Activated naive CD8-positive, alpha-beta T cell treated with anti-CD3 and anti-CD28 coated beads, Interleukin-2, amount 50 U/mL, for 24 hours (primary cell): Measurements from ENCODE around the gene SH3GLB1.
A peak's percentile ranks its signal among the peaks of the same experiment; 100 is the strongest.
"Not testable (repeated sequence)": the region's sequence is repeated elsewhere in the genome, so short reads cannot be mapped to it uniquely, and the experiment has no call there.

ENCODE experiments used
- ATAC-seq: fragments of 150-1000 bp; cut with Tn5 transposase; one replicate; pipeline ENCODE4 v1.10.0; 2021
- DNase-seq: peaks from one replicate; pipeline ENCODE4 v3.0.0; 2021
- H3K27ac Mint-ChIP-seq: one replicate; pipeline ENCODE4 v1.8.0; 2021; ENCODE audit warnings: mild to moderate bottlenecking, mixed read lengths
- H3K27me3 Mint-ChIP-seq: one replicate; pipeline ENCODE4 v1.8.0; 2021; ENCODE audit warnings: mixed read lengths
- H3K36me3 Mint-ChIP-seq: one replicate; pipeline ENCODE4 v1.8.0; 2021; ENCODE audit warnings: low read depth, mixed read lengths
- H3K4me1 Mint-ChIP-seq: one replicate; pipeline ENCODE4 v1.8.0; 2021; ENCODE audit warnings: mixed read lengths
- H3K4me3 Mint-ChIP-seq: one replicate; pipeline ENCODE4 v1.8.0; 2021; ENCODE audit warnings: mild to moderate bottlenecking, moderate library complexity, mixed read lengths
- H3K9me3 Mint-ChIP-seq: one replicate; pipeline ENCODE4 v1.8.0; 2021; ENCODE audit warnings: mixed read lengths

SH3GLB1 gene

GRCh38 chr1:86704458-86704971 lies at the start of gene SH3GLB1:
SH3GLB1 (plus strand) TSS chr1:86704576; CDS start chr1:86704900, 324 bp downstream.
- H3K27me3 Mint-ChIP-seq, result no peaks in the 10 kb centered on the region
- peak within 1 kb of the TSS; percentile 90 for H3K4me3 Mint-ChIP-seq
- DNase-seq (peak; percentile 94), ATAC-seq (peak; percentile 93)
- peaks cover 8% of the 10 kb centered on the region for H3K36me3 Mint-ChIP-seq
- H3K27ac Mint-ChIP-seq, result peak within 1 kb of the TSS; percentile 95
- peaks cover 48% of the 10 kb centered on the region for H3K4me1 Mint-ChIP-seq
- H3K9me3 Mint-ChIP-seq, result no peaks in the 10 kb centered on the region

GRCh38 chr1:86658381-86658780 lies 46.0 kb upstream of the SH3GLB1 start:
- not testable (repeated sequence) for H3K27ac Mint-ChIP-seq, H3K27me3 Mint-ChIP-seq, H3K4me1 Mint-ChIP-seq, ATAC-seq, DNase-seq, H3K9me3 Mint-ChIP-seq, H3K4me3 Mint-ChIP-seq, H3K36me3 Mint-ChIP-seq

DNA sequence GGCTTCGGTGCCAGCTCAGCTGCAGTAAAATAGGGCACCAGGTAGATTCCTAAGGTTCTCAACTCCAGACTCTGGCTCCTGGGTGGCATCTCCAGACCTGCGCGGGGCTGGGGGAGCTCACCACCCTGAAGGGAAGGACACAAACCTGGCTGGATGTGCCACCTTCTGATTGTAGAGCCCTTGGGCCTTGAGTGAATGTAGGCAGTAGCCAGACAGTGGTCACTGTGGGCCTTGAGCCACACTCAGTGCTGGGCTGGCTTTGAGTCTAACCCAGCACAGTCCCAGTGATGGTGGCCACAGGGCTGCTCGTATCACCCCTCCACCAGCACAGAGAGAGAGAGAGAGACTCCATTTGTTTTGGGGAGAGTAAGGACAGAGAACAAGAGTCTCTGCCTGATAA lies 38.0 kb upstream of the SH3GLB1 start:
- no peaks in the 10 kb centered on the region for H3K4me1 Mint-ChIP-seq
- peaks cover 14% of the 10 kb centered on the region for H3K9me3 Mint-ChIP-seq
- DNase-seq, result no peak
- ATAC-seq, result no peak
- no peak overlapping the region for H3K4me3 Mint-ChIP-seq
- H3K36me3 Mint-ChIP-seq, result peaks cover 2% of the 10 kb centered on the region
- H3K27ac Mint-ChIP-seq, result no peak overlapping the region
- H3K27me3 Mint-ChIP-seq, result peaks cover 2% of the 10 kb centered on the region

- no peaks in the 10 kb centered on the region for H3K9me3 Mint-ChIP-seq
- H3K4me3 Mint-ChIP-seq, result no peak overlapping the region
- no peaks in the 10 kb centered on the region for H3K27me3 Mint-ChIP-seq
- no peak for ATAC-seq
- no peaks in the 10 kb centered on the region for H3K4me1 Mint-ChIP-seq
- H3K36me3 Mint-ChIP-seq, result no peaks in the 10 kb centered on the region
- H3K27ac Mint-ChIP-seq, result no peak overlapping the region
- DNase-seq, result no peak
These were observed 16.8 kb upstream of the SH3GLB1 start for GRCh38 chr1:86687595-86687994.

DNA sequence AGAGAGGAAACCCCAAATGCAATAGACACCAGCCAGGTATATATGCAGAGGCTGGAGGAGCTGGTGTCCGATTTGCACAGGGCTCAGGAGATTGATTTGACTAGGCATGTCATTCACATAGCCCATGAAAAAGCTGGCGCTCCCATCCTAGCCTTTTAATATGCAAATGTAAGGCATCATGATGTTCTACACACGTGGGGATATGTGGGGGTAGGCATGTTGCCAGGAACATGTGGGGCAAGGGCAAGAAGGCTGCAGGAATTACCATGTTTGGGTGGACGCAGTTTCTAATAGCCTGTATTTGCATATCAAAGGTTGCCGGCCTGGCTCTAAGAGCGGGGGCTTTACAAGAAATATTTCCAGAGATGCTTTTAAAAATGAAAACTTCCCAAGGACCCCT lies 11.7 kb upstream of the SH3GLB1 start:
- H3K27me3 Mint-ChIP-seq, result no peaks in the 10 kb centered on the region

GRCh38 chr1:86695400-86695799 lies 9.0 kb upstream of the SH3GLB1 start:
- H3K4me1 Mint-ChIP-seq, result no peaks in the 10 kb centered on the region
- H3K9me3 Mint-ChIP-seq, result no peaks in the 10 kb centered on the region
- H3K27ac Mint-ChIP-seq, result no peak overlapping the region
- no peak for DNase-seq
- no peak for ATAC-seq
- H3K27me3 Mint-ChIP-seq, result no peaks in the 10 kb centered on the region
- no peak overlapping the region for H3K4me3 Mint-ChIP-seq
- H3K36me3 Mint-ChIP-seq, result no peaks in the 10 kb centered on the region

More for the DNA sequence above, 11.7 kb upstream of the SH3GLB1 start:
- no peak overlapping the region for H3K27ac Mint-ChIP-seq
- DNase-seq, result no peak
- H3K4me1 Mint-ChIP-seq, result no peaks in the 10 kb centered on the region
- no peaks in the 10 kb centered on the region for H3K36me3 Mint-ChIP-seq
- H3K4me3 Mint-ChIP-seq, result no peak overlapping the region
- H3K9me3 Mint-ChIP-seq, result no peaks in the 10 kb centered on the region
- ATAC-seq, result no peak

DNA sequence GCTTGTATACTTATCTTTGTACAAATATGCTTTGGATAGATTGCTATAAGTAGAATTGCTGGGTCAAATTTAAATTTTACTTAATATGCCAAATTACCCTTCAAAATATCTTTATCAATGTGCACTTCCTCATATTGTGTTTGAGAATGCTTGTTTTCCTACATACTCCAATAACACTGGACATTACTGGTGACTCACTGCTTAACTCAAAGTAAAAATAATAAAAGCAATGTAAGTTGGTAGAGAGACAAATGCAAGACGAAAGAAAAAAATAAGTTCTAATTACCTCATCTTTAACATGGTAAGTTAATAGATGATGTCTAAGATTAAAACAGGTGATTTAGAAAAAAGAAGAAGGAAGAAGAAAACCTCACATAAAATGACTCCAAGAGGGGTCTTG lies 7.9 kb upstream of the SH3GLB1 start:
- ATAC-seq, result no peak

DNA sequence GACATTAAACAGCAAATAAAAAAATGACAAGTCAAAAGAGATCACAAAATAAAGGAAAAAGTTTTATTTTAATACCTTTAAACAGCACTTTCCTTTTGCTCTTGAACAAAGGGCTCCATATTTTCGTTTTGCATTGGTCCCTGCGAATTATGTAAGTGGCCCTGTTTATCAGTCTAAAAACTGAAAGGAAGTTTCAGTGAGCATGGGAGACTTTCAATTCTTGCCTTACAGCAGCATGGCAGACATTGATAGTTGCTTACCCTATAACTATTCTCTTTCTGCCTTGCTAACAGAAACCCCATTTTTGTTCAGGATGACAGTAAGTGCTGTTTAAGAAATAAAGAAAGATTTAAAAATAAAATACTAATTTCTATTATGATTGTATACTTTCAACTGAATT lies 5.2 kb upstream of the SH3GLB1 start:
- Mint-ChIP-seq H3K36me3 (peaks cover 2% of the 10 kb centered on the region), H3K9me3 (no peaks in the 10 kb centered on the region), H3K4me1 (peaks cover 14% of the 10 kb centered on the region), H3K27ac (no peak overlapping the region), H3K4me3 (no peak overlapping the region), H3K27me3 (no peaks in the 10 kb centered on the region)
- no peak for DNase-seq
- no peak for ATAC-seq

More for the DNA sequence above, 7.9 kb upstream of the SH3GLB1 start:
- H3K4me1 Mint-ChIP-seq, result no peaks in the 10 kb centered on the region
- no peak for DNase-seq
- no peaks in the 10 kb centered on the region for H3K36me3 Mint-ChIP-seq
- no peaks in the 10 kb centered on the region for H3K9me3 Mint-ChIP-seq
- no peak overlapping the region for H3K4me3 Mint-ChIP-seq
- no peaks in the 10 kb centered on the region for H3K27me3 Mint-ChIP-seq
- H3K27ac Mint-ChIP-seq, result no peak overlapping the region

DNA sequence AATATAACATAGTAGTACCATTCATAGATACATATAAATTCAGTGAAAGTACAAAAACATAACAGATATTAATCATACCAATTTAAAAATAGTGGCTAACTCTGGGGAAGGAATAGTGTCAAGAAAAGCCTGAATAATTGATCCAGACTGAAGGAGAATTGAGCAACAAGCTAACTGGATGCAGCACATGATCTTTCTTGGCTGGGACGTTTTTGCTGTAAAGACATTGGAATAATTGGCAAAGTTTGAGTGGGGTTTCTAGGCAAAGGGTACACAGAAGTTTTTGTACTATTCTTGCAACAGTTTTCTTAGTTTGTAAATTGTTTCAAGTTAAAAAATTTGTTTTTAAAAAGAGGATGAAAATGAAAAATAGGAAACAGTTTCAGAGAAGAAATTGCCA lies 2.6 kb upstream of the SH3GLB1 start:
- no peaks in the 10 kb centered on the region for H3K9me3 Mint-ChIP-seq
- H3K27me3 Mint-ChIP-seq, result no peaks in the 10 kb centered on the region
- no peak for ATAC-seq
- no peak overlapping the region for H3K27ac Mint-ChIP-seq
- no peak for DNase-seq
- peaks cover 24% of the 10 kb centered on the region for H3K4me1 Mint-ChIP-seq
- H3K4me3 Mint-ChIP-seq, result no peak overlapping the region
- H3K36me3 Mint-ChIP-seq, result peaks cover 3% of the 10 kb centered on the region

DNA sequence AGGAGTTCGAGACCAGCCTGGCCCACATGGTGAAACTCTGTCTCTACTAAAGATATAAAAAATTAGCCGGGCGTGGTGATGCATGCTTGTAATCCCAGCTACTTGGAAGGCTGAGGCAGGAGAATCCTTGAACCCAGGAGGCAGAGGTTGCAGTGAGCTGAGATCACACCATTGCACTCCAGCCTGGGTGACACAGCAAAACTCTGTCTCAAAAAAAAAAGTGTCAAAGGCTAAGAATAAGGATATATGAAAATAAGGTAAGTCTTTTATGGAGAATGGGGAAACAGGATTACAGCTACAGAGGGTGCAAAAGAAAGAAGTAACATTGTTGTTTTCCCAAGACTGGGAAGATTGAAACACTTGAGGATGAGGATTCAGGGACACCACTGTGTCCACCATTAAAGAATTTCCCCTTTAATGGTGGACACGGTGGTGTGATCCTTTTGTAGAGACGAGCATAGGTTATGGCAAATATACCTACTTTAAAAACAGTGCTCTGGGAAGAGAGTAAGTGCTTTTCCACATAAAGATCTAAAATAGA lies 1.4 kb upstream of the SH3GLB1 start:
- Mint-ChIP-seq H3K4me1 (peaks cover 36% of the 10 kb centered on the region), H3K4me3 (peak overlapping the region; percentile 90), H3K27ac (peak overlapping the region; percentile 95)
- not testable (repeated sequence) for ATAC-seq, H3K36me3 Mint-ChIP-seq, H3K27me3 Mint-ChIP-seq, DNase-seq, H3K9me3 Mint-ChIP-seq

DNA sequence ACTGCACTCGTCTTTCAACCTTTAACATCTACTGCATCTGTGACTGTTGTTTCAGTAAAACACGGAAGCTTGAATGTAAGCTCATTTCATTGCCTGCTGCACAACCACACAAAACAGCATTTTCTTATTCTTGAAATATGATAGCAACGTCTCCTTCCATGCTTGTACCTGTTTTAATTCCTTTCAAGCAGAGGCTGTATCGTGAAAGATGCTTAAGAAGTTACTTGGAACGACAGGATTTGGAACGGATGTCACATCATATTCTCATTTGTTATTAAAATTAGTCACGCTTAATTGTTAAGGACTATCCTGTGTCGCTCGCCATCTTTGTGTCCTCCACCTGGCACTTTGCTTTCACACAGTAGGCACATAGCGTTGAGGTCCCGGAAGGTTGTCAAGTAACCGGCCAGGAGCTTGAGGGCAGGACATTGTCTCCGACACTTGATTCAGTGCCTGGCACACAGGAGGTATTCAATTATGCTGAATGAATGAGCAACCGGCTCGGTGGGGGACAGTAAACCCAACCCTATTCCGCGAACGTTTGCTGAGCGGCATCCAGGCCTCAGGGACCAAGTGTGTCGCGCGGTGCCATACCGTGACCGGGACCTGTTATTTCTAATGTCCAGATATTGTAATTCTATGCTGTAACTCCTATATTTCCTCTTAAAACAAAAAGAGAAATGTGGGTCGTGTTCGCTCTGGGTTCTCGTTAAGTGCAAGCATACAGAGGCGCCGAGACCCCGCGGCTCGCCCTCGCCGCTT lies 499 bp upstream of the SH3GLB1 start:
- Mint-ChIP-seq H3K4me3 (peak overlapping the region; percentile 90), H3K36me3 (peaks cover 8% of the 10 kb centered on the region), H3K9me3 (no peaks in the 10 kb centered on the region), H3K27ac (peak overlapping the region; percentile 95), H3K4me1 (peaks cover 42% of the 10 kb centered on the region), H3K27me3 (no peaks in the 10 kb centered on the region)
- ATAC-seq, result peak; percentile 40
- DNase-seq, result no peak

DNA sequence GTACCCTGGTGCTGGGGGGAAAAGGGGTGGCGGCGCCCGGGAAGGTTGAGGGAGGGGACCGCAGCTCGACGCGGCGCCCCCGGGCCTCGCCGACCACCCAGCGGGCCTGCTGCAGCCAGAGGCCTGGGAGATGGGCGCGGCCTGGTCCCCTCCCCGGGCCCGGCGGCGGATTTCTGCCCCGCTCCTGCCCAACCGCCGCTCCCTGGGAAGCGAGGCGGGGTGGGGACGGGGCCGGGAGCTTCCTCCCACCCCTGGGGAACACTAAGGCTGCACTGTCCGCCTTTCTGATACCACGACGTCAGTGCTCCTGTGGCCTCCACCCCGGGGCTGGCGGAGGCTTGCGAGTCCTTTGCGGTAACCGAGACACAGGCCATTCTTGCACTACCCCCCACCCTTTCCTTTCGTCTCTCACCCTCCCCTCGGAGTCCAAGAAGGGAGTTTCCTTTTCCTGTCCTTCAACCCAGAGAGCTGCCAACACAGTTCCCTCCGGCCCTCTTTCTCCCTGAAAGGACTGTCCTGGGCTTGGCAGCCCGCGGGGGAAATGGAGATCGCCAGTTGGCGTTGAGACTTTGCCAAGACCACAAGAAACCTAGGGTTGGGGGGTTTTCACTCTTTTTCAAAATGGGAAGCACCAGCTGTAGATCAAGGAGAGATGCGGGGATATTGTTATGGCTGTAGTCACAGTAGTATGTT lies 742 bp downstream of the SH3GLB1 start:
- DNase-seq, result peak; percentile 44
- H3K4me3 Mint-ChIP-seq, result peak overlapping the region; percentile 90
- peak overlapping the region; percentile 95 for H3K27ac Mint-ChIP-seq
- H3K27me3 Mint-ChIP-seq, result no peaks in the 10 kb centered on the region
- H3K4me1 Mint-ChIP-seq, result peaks cover 50% of the 10 kb centered on the region
- H3K9me3 Mint-ChIP-seq, result no peaks in the 10 kb centered on the region
- H3K36me3 Mint-ChIP-seq, result peaks cover 8% of the 10 kb centered on the region
- peak; percentile 22 for ATAC-seq

DNA sequence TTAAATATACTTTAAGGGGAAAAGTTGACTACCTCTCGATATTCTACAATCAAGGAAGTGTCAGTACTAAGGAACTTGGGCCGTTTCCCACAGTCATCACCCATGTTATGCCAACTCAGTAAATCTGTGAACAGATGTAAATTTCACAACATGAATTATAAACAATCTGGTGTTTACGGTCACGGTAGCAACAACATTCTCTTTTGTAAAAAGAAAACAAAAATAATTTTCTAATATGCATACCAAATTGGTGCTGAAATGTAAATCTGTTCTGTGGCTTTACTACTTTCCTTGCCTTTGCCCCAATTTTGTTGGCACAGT lies 1.2 kb downstream of the SH3GLB1 start:
- Mint-ChIP-seq H3K27ac (peak overlapping the region; percentile 90), H3K4me3 (peak overlapping the region; percentile 90), H3K27me3 (no peaks in the 10 kb centered on the region), H3K4me1 (peaks cover 53% of the 10 kb centered on the region), H3K9me3 (no peaks in the 10 kb centered on the region), H3K36me3 (peaks cover 8% of the 10 kb centered on the region)
- DNase-seq (no peak), ATAC-seq (no peak)

DNA sequence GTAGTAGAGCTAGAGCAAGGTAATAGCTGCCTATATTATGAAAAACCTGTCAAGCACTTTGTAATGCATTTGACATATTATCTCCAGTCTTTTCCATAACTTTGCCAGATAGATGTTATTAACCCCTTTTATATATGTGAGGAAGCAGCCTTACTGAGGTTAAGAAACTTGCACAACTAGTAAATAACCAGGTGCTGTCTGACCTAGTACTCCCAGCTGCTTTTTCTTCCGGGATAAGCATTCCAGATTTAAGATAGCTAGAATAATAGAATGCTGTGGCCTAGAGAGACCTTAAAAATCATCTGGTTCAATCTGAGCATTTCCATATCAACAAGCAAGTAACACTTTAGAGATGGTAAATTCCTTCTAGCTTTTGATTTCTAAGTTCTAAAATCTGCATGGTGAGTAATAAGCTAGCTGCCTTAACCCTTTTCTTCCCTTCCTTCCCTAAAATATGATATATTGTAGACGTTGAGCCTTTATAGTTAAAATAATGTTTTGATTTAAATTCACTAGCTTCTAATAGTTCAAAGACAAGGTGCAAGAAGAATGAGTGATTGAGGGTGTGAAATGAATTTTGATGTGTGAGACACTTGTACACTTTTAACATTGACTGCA lies 1.8 kb downstream of the SH3GLB1 start:
- Mint-ChIP-seq H3K27me3 (no peaks in the 10 kb centered on the region), H3K4me3 (peak overlapping the region; percentile 90), H3K27ac (peak overlapping the region; percentile 61), H3K4me1 (peaks cover 53% of the 10 kb centered on the region), H3K9me3 (no peaks in the 10 kb centered on the region), H3K36me3 (peaks cover 8% of the 10 kb centered on the region)
- no peak for ATAC-seq
- DNase-seq, result no peak
